ENCODE results near the gene RAB6D. TPM values are rescaled to one million over a fixed set of nuclear protein-coding genes. Genes with fewer than 3 reads are reported as not detected.
"Not testable (repeated sequence)": the region's sequence is repeated elsewhere in the genome, so short reads cannot be mapped to it uniquely, and the experiment has no call there.

Gene RAB6D
- polyA plus RNA-seq, 1 experiment: not detected

GRCh38 chr2:131367352-131367751 is 3.4 kb upstream of the RAB6D start:
- no peak for DNase-seq (ENCODE audit: low read depth)
- Histone ChIP-seq H3K36me3 (ENCODE audit: control insufficient read depth, insufficient read depth, low read length) (no peaks in the 10 kb centered on the region), H3K27me3 (ENCODE audit: control insufficient read depth, insufficient read depth, low read length) (peaks cover 2% of the 10 kb centered on the region; the same call in 1 of the 2 replicates), H3K4me3 (ENCODE audit: low read depth, low read length) (no peak overlapping the region)
- POLR2A ChIA-PET: no interaction called here
- CTCF ChIA-PET: no interaction called here
- TF ChIP-seq CTCF (IDR thresholded peaks at IDR 0.05; ENCODE audit: insufficient read depth, low read depth, low read length): no peak

- CTCF ChIA-PET: no interaction called here
- no peak for TF ChIP-seq CTCF (IDR thresholded peaks at IDR 0.05; ENCODE audit: insufficient read depth, low read depth, low read length)
- peaks cover 2% of the 10 kb centered on the region; the same call in 1 of the 2 replicates for H3K27me3 ChIP-seq (ENCODE audit: control insufficient read depth, insufficient read depth, low read length)
Measured at GRCh38 chr2:131366643-131367042, 2.7 kb upstream of the RAB6D start.

GRCh38 chr2:131365452-131365851 is 1.5 kb upstream of the RAB6D start:
- POLR2A ChIA-PET: no interaction called here
- H3K4me3 ChIP-seq (ENCODE audit: low read depth, low read length): no peak overlapping the region
- no peak for DNase-seq (ENCODE audit: low read depth)
- no peak for TF ChIP-seq CTCF (IDR thresholded peaks at IDR 0.05; ENCODE audit: insufficient read depth, low read depth, low read length)
- CTCF ChIA-PET: no interaction called here
- peaks cover 2% of the 10 kb centered on the region; the same call in 1 of the 2 replicates for H3K27me3 ChIP-seq (ENCODE audit: control insufficient read depth, insufficient read depth, low read length)
- no peaks in the 10 kb centered on the region for H3K36me3 ChIP-seq (ENCODE audit: control insufficient read depth, insufficient read depth, low read length)

More at GRCh38 chr2:131366643-131367042, 2.7 kb upstream of the RAB6D start:
- no peaks in the 10 kb centered on the region for H3K36me3 ChIP-seq (ENCODE audit: control insufficient read depth, insufficient read depth, low read length)
- POLR2A ChIA-PET: no interaction called here
- no peak overlapping the region for H3K4me3 ChIP-seq (ENCODE audit: low read depth, low read length)
- DNase-seq (ENCODE audit: low read depth): no peak

- H3K36me3 ChIP-seq (ENCODE audit: control insufficient read depth, insufficient read depth, low read length); CTCF ChIA-PET; H3K27me3 ChIP-seq (ENCODE audit: control insufficient read depth, insufficient read depth, low read length); POLR2A ChIA-PET; DNase-seq (ENCODE audit: low read depth); H3K4me3 ChIP-seq (ENCODE audit: low read depth, low read length): not testable (repeated sequence)
Measured at GRCh38 chr2:131363213-131363612, 755 bp downstream of the RAB6D start.

GRCh38 chr2:131361773-131362172 is 2.2 kb downstream of the RAB6D start:
- CTCF ChIA-PET; H3K27me3 ChIP-seq (ENCODE audit: control insufficient read depth, insufficient read depth, low read length); POLR2A ChIA-PET; H3K36me3 ChIP-seq (ENCODE audit: control insufficient read depth, insufficient read depth, low read length); H3K4me3 ChIP-seq (ENCODE audit: low read depth, low read length); DNase-seq (ENCODE audit: low read depth): not testable (repeated sequence)

- DNase-seq (ENCODE audit: low read depth); POLR2A ChIA-PET; CTCF ChIA-PET: not testable (repeated sequence)
Measured at GRCh38 chr2:131353167-131353697, 10.7 kb downstream of the RAB6D start.

GRCh38 chr2:131349021-131349420 is 14.9 kb downstream of the RAB6D start:
- CTCF ChIA-PET: no interaction called here
- Histone ChIP-seq H3K27me3 (ENCODE audit: control insufficient read depth, insufficient read depth, low read length) (no peaks in the 10 kb centered on the region), H3K36me3 (ENCODE audit: control insufficient read depth, insufficient read depth, low read length) (no peaks in the 10 kb centered on the region), H3K4me3 (ENCODE audit: low read depth, low read length) (no peak overlapping the region)
- POLR2A ChIA-PET: no interaction called here
- no peak for DNase-seq (ENCODE audit: low read depth)
- TF ChIP-seq CTCF (IDR thresholded peaks at IDR 0.05; ENCODE audit: insufficient read depth, low read depth, low read length): no peak

More at GRCh38 chr2:131353167-131353697, 10.7 kb downstream of the RAB6D start:
- H3K4me3 ChIP-seq (ENCODE audit: low read depth, low read length); H3K27me3 ChIP-seq (ENCODE audit: control insufficient read depth, insufficient read depth, low read length); H3K36me3 ChIP-seq (ENCODE audit: control insufficient read depth, insufficient read depth, low read length): not testable (repeated sequence)

GRCh38 chr2:131347035-131347434 is 16.9 kb downstream of the RAB6D start:
- POLR2A ChIA-PET; H3K4me3 ChIP-seq (ENCODE audit: low read depth, low read length); CTCF ChIA-PET: not testable (repeated sequence)

GRCh38 chr2:131339307-131339706 is 24.7 kb downstream of the RAB6D start:
- H3K27me3 ChIP-seq (ENCODE audit: control insufficient read depth, insufficient read depth, low read length); POLR2A ChIA-PET; H3K36me3 ChIP-seq (ENCODE audit: control insufficient read depth, insufficient read depth, low read length); H3K4me3 ChIP-seq (ENCODE audit: low read depth, low read length); DNase-seq (ENCODE audit: low read depth); CTCF ChIA-PET: not testable (repeated sequence)

More at GRCh38 chr2:131347035-131347434, 16.9 kb downstream of the RAB6D start:
- H3K27me3 ChIP-seq (ENCODE audit: control insufficient read depth, insufficient read depth, low read length); DNase-seq (ENCODE audit: low read depth); H3K36me3 ChIP-seq (ENCODE audit: control insufficient read depth, insufficient read depth, low read length): not testable (repeated sequence)
